Transverse colon (tissue), 4 donors: Measurements from ENCODE around the gene FOXN4. TPM values are rescaled to one million over a fixed set of nuclear protein-coding genes. Genes with fewer than 3 reads are reported as not detected.

ENCODE experiments used
- DNase-seq: peaks from one replicate; pipeline ENCODE4 v3.0.0-alpha.2; 2019
- H3K27ac ChIP-seq, 4 donors: fragments of 200-600 bp; sonication (generic); 2 replicates each; pipeline ENCODE4 v1.5.1; 2016 to 2018; ENCODE audit warnings: inconsistent platforms in 4 of 4
- H3K27me3 ChIP-seq: fragments of 200-600 bp; sonication (generic); 2 replicates; pipeline ENCODE4 v1.5.1; 2017; ENCODE audit warnings: inconsistent platforms
- H3K36me3 ChIP-seq, 4 donors: fragments of 200-600 bp; sonication (generic); 2 replicates each; pipeline ENCODE4 v1.5.1; 2017 to 2019; ENCODE audit warnings: inconsistent platforms in 4 of 4
- H3K4me1 ChIP-seq, 4 donors: fragments of 200-600 bp; sonication (generic); 2 replicates each; pipeline ENCODE4 v1.5.1; 2017 to 2020; ENCODE audit warnings: inconsistent platforms in 4 of 4
- H3K4me3 ChIP-seq, 4 donors: fragments of 200-600 bp; sonication (generic); 1 replicate in 1 of 4; 2 replicates in 3 of 4; pipeline versions ENCODE4 v1.5.1 to v1.6.1; 2017 to 2019; ENCODE audit warnings: inconsistent platforms in 4 of 4
- H3K9me3 ChIP-seq, 2 donors: fragments of 200-600 bp; sonication (generic); 2 replicates each; pipeline ENCODE4 v1.5.1; 2017 to 2019; ENCODE audit warnings: inconsistent platforms in 2 of 2
- EP300 ChIP-seq: sonication (generic); formaldehyde crosslinking; IDR thresholded peaks from one replicate; pipeline ENCODE4 v1.6.1; 2017; ENCODE audit warnings: antibody characterized with exemption, low read depth
- POLR2A ChIP-seq: fragments of 450-650 bp; IDR thresholded peaks from one replicate; pipeline ENCODE4 v1.6.1; 2016; ENCODE audit warnings: antibody characterized with exemption, mild to moderate bottlenecking, moderate library complexity
- POLR2AphosphoS5 ChIP-seq, 3 donors: sonication (generic); formaldehyde crosslinking; IDR thresholded peaks; one replicate each; pipeline ENCODE4 v1.6.1; 2016; ENCODE audit warnings: antibody characterized with exemption in 3 of 3
- WGBS, 2 donors: methylation state at CpG; one replicate each; pipeline ENCODE4 v1.1.5; 2018; ENCODE audit warnings: low coverage in 1 of 2; 5-methylcytosine and 5-hydroxymethylcytosine counted together
- in situ Hi-C, 4 donors: fragments of 200-750 bp; cut with MboI; loops; one replicate each; pipeline versions ENCODE4 v1.15.0 to v1.15.1; 2017; ENCODE audit warnings: low sequenced_read_pairs in 3 of 4, low pct_ligation_motif_present in 1 of 4, low pct_unique_long_range_greater_than_20kb in 1 of 4
- intact Hi-C: fragments of 100-400 bp; cut with DNase I; formaldehyde crosslinking; loops from one replicate; pipeline ENCODE4 v1.15.1; 2023; ENCODE audit warnings: low total_unique reads
- total RNA-seq, 4 donors: library from RNA; depleted of rRNA; stranded (reverse); fragments of >200 nt; gene quantifications; one replicate each; pipeline ENCODE4 v1.1.0, GENCODE V29; 2016
- TF ChIP-seq, protein P1 (sequence below), 5 experiments: fragments of 200-600 bp in 3 of 5; fragments of 450-650 bp in 2 of 5; sonication (generic) in 3 of 5; IDR thresholded peaks; 1 replicate in 2 of 5; 2 replicates in 3 of 5; pipeline ENCODE4 v1.5.1; 2016 to 2017; ENCODE audit warnings: antibody characterized with exemption in 5 of 5, inconsistent platforms in 3 of 5, mild to moderate bottlenecking in 2 of 5, moderate library complexity in 1 of 5

Gene FOXN4
- total RNA-seq, 4 donors from 2014 or later: not detected

DNA sequence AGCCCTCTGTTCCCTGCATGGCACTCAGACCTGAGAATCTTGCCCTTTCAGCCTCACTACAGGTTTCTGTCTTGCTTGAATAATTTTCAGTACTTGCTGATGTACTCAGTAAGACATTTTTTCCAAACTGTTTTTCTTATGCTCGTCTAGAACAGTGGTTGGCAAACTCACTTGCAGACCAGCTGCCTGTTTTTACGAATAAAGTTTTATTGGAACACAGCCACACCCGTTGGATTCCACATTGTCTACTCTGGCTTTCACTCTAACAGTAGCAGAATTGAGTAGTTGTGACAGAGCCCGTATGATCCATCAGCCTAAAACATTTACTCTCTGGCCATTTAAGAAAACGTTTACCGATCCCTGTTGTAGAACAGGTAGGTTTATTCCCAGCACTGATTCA lies 72.8 kb downstream of the FOXN4 start:
- no peaks in the 10 kb centered on the region for H3K27me3 ChIP-seq
- in situ Hi-C loops: no loop called here
- no peak overlapping the region for H3K4me3 ChIP-seq
- DNase-seq: no peak
- H3K9me3 ChIP-seq: no peaks in the 10 kb centered on the region
- 72 to 79% methylated on average over 2 to 6 of the region's 6 CpGs for WGBS, 2 donors
- TF ChIP-seq EP300 (no peak), POLR2AphosphoS5 (IDR thresholded peaks at IDR 0.05) (no peak), POLR2A (no peak)
- TF ChIP-seq, protein P1, sequence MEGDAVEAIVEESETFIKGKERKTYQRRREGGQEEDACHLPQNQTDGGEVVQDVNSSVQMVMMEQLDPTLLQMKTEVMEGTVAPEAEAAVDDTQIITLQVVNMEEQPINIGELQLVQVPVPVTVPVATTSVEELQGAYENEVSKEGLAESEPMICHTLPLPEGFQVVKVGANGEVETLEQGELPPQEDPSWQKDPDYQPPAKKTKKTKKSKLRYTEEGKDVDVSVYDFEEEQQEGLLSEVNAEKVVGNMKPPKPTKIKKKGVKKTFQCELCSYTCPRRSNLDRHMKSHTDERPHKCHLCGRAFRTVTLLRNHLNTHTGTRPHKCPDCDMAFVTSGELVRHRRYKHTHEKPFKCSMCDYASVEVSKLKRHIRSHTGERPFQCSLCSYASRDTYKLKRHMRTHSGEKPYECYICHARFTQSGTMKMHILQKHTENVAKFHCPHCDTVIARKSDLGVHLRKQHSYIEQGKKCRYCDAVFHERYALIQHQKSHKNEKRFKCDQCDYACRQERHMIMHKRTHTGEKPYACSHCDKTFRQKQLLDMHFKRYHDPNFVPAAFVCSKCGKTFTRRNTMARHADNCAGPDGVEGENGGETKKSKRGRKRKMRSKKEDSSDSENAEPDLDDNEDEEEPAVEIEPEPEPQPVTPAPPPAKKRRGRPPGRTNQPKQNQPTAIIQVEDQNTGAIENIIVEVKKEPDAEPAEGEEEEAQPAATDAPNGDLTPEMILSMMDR (IDR thresholded peaks at IDR 0.05): no peak
- intact Hi-C loops: no loop called here
- H3K36me3 ChIP-seq: peaks cover 0 to 78% (median 35%) of the 10 kb centered on the region in 4 donors
- no peak overlapping the region for H3K27ac ChIP-seq
- no peaks in the 10 kb centered on the region for H3K4me1 ChIP-seq

DNA sequence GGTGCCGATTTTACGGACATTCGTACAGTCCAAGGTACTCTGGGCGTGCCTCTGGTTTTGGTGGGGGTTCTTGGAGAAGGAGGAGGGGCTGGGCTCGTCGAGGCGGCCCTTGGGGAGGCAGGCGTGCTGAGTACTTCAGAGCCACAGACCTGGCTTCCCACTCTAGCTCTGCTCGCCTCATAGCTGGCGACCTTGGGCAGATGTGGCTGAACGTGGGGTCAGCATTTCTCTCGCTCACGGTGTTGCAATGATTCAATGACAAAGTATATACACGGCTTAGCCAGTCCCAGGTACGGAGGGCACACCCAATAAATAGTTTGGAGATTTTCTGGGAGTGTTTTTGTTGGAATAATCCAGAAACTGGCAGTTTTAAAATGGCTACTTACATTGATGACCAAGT lies 75.1 kb downstream of the FOXN4 start:
- H3K9me3 ChIP-seq: no peaks in the 10 kb centered on the region
- no peaks in the 10 kb centered on the region for H3K4me1 ChIP-seq
- intact Hi-C loops (no loop called here), in situ Hi-C loops (no loop called here)
- no peaks in the 10 kb centered on the region for H3K27me3 ChIP-seq
- H3K4me3 ChIP-seq: no peak overlapping the region
- TF ChIP-seq, protein P1 (IDR thresholded peaks at IDR 0.05): no peak
- no peak for TF ChIP-seq POLR2A
- TF ChIP-seq POLR2AphosphoS5 (IDR thresholded peaks at IDR 0.05): no peak
- no peak for TF ChIP-seq EP300
- no peak for DNase-seq
- H3K36me3 ChIP-seq: peaks cover 0 to 70% (median 35%) of the 10 kb centered on the region in 4 donors
- 84% methylated on average over 12 of the region's 15 CpGs; no CpG with 5 or more reads in 1 of the 2 donors for WGBS, 2 donors
- H3K27ac ChIP-seq: no peak overlapping the region

DNA sequence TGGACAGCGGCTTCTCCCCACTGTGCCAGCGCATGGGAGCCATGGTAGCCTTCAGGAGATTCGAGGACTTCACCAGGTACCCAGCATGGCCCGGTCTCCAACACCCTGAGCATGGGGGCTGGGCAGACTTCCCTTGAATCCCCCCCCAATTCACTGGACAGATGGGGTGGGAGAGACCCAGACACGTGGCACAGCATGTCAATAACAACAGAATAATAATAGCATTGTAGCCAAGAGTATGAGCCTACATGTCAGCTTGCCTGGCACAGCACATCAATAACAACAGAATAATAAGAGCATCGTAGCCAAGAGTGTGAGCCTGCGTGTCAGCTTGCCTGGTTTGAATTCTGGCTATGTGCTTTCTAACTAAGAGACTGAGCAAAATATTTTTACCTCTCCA lies 76.4 kb downstream of the FOXN4 start:
- Histone ChIP-seq H3K27me3 (no peaks in the 10 kb centered on the region), H3K4me3 (no peak overlapping the region), H3K9me3 (no peaks in the 10 kb centered on the region), H3K36me3 (peaks cover 0 to 70% (median 32%) of the 10 kb centered on the region in 4 donors), H3K27ac (no peak overlapping the region), H3K4me1 (no peaks in the 10 kb centered on the region)
- intact Hi-C loops: no loop called here
- DNase-seq: no peak
- in situ Hi-C loops: no loop called here
- TF ChIP-seq, protein P1 (IDR thresholded peaks at IDR 0.05): no peak
- no peak for TF ChIP-seq POLR2A
- TF ChIP-seq EP300: no peak
- no peak for TF ChIP-seq POLR2AphosphoS5 (IDR thresholded peaks at IDR 0.05)
- 92 to 100% methylated on average over 1 to 6 of the region's 7 CpGs for WGBS, 2 donors

DNA sequence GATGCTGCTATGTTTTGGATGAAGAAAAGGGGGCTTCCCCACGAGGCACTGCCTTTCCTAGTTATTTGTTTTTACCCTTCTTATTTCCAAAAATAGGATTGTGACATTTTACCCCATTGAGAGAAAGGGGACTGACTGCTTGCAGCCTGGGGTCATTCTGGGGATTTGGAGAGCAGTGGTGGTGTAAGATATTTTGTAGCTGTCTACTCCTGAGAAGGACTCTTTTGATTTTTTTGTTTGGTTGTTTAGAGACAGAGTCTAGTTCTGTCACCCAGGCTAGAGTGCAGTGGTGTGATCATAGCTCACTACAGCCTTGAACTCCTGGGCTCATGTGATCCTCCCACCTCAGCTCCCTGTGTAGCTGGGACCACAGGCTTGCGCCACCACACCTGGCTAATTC lies 78.9 kb downstream of the FOXN4 start:
- DNase-seq: no peak
- Histone ChIP-seq H3K4me1 (no peaks in the 10 kb centered on the region), H3K4me3 (no peak overlapping the region), H3K9me3 (no peaks in the 10 kb centered on the region), H3K27me3 (no peaks in the 10 kb centered on the region), H3K27ac (no peak overlapping the region), H3K36me3 (peaks cover 0 to 59% (median 26%) of the 10 kb centered on the region in 4 donors)
- intact Hi-C loops: no loop called here
- in situ Hi-C loops: no loop called here
- TF ChIP-seq POLR2A (no peak), EP300 (no peak), POLR2AphosphoS5 (IDR thresholded peaks at IDR 0.05) (no peak)
- TF ChIP-seq, protein P1 (IDR thresholded peaks at IDR 0.05): no peak
- WGBS, 2 donors: 78 to 80% methylated on average over 1 to 2 of the region's 2 CpGs
